Measurements from ENCODE around the gene SERPINA4. TPM values are rescaled to one million over a fixed set of nuclear protein-coding genes. Genes with fewer than 3 reads are reported as not detected.

SERPINA4 gene
- total and polyA plus RNA-seq, 2 experiments from 2014 or later, result not detected

GRCh38 chr14:94617988-94618822 lies 57.0 kb downstream of the SERPINA4 start:
- DNase-seq (ENCODE audit: low spot score), result no peak
- Histone ChIP-seq H3K4me3 (no peak overlapping the region), H3K4me1 (ENCODE audit: insufficient read depth) (no peaks in the 10 kb centered on the region), H3K27ac (ENCODE audit: low read depth) (no peak overlapping the region), H3K27me3 (ENCODE audit: insufficient read depth) (no peaks in the 10 kb centered on the region), H2AFZ (no peak overlapping the region), H3K79me2 (replicated peaks; ENCODE audit: insufficient read depth) (no peaks in the 10 kb centered on the region), H3F3A (replicated peaks; ENCODE audit: low read depth) (no peaks in the 10 kb centered on the region), H3K36me3 (ENCODE audit: insufficient read depth) (no peaks in the 10 kb centered on the region), H4K20me1 (replicated peaks; ENCODE audit: insufficient read depth) (no peaks in the 10 kb centered on the region), H3K9me2 (ENCODE audit: insufficient read depth) (no peaks in the 10 kb centered on the region; the same call in 1 of the 2 replicates), H3K4me2 (no peak overlapping the region)
- ATAC-seq, result no peak
- no peak overlapping the region for H3K4me3 Mint-ChIP-seq
- peaks cover 17% of the 10 kb centered on the region; the same call in 2 of the 3 replicates for H3K36me3 Mint-ChIP-seq (ENCODE audit: low read depth)
- peaks cover 42% of the 10 kb centered on the region for H3K9me3 Mint-ChIP-seq
- H3K4me1 Mint-ChIP-seq, result peaks cover 5% of the 10 kb centered on the region; the same call in 1 of the 3 replicates
- TF ChIP-seq EZH2 (IDR thresholded peaks at IDR 0.05; ENCODE audit: low read depth, unreplicated experiment) (no peak), POLR2AphosphoS5 (IDR thresholded peaks at IDR 0.05; ENCODE audit: low read depth) (no peak), NANOG (IDR thresholded peaks at IDR 0.05; ENCODE audit: borderline replicate concordance) (no peak), STAT1 (IDR thresholded peaks at IDR 0.05; ENCODE audit: unreplicated experiment) (no peak), ETS1 (IDR thresholded peaks at IDR 0.05) (no peak), JUNB (IDR thresholded peaks at IDR 0.05; ENCODE audit: unreplicated experiment) (no peak), ZNF114 (CRISPR knock-in tag; IDR thresholded peaks at IDR 0.05) (no peak), ZNF331 (CRISPR knock-in tag; IDR thresholded peaks at IDR 0.05; ENCODE audit: low read depth) (no peak), CREB1 (CRISPR knock-in tag; IDR thresholded peaks at IDR 0.05; ENCODE audit: low read depth) (no peak), CTCF (conservative IDR thresholded peaks at IDR 0.05; ENCODE audit: low read depth in 2 of 2) (no peak), REST (IDR thresholded peaks at IDR 0.05; ENCODE audit: unreplicated experiment) (no peak), EZH2phosphoT487 (IDR thresholded peaks at IDR 0.05; ENCODE audit: unreplicated experiment) (no peak), ZNF462 (CRISPR knock-in tag; IDR thresholded peaks at IDR 0.05) (no peak)
- H3K27ac Mint-ChIP-seq, result no peak overlapping the region
- peaks cover 8% of the 10 kb centered on the region for H3K27me3 Mint-ChIP-seq (ENCODE audit: insufficient read depth, low read depth, poor library complexity)

Data from GM23338 (cell line).